Measurements from ENCODE around the gene DIS3L2.
"Not testable (repeated sequence)": the region's sequence is repeated elsewhere in the genome, so short reads cannot be mapped to it uniquely, and the experiment has no call there.

DIS3L2 gene

GRCh38 chr2:232361646-232362045 lies 400.1 kb downstream of the DIS3L2 start:
- no peak overlapping the region for H3K4me3 ChIP-seq (ENCODE audit: low read depth, low read length)
- in situ Hi-C loops (cut with HindIII; ENCODE audit: low sequenced_read_pairs) = no loop called here
- TF ChIP-seq, protein P1, sequence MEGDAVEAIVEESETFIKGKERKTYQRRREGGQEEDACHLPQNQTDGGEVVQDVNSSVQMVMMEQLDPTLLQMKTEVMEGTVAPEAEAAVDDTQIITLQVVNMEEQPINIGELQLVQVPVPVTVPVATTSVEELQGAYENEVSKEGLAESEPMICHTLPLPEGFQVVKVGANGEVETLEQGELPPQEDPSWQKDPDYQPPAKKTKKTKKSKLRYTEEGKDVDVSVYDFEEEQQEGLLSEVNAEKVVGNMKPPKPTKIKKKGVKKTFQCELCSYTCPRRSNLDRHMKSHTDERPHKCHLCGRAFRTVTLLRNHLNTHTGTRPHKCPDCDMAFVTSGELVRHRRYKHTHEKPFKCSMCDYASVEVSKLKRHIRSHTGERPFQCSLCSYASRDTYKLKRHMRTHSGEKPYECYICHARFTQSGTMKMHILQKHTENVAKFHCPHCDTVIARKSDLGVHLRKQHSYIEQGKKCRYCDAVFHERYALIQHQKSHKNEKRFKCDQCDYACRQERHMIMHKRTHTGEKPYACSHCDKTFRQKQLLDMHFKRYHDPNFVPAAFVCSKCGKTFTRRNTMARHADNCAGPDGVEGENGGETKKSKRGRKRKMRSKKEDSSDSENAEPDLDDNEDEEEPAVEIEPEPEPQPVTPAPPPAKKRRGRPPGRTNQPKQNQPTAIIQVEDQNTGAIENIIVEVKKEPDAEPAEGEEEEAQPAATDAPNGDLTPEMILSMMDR (IDR thresholded peaks at IDR 0.05; ENCODE audit: low read depth, low read length) = no peak
- no peak for DNase-seq (ENCODE audit: low read depth, low spot score)

- H3K4me3 ChIP-seq (ENCODE audit: low read depth, low read length) = no peak overlapping the region
- in situ Hi-C loops (cut with HindIII; ENCODE audit: low sequenced_read_pairs) = no loop called here
- TF ChIP-seq, protein P1 (IDR thresholded peaks at IDR 0.05; ENCODE audit: low read depth, low read length) = no peak
- DNase-seq (ENCODE audit: low read depth, low spot score) = no peak
Observed at GRCh38 chr2:232362174-232362900, 400.8 kb downstream of the DIS3L2 start.

DNA sequence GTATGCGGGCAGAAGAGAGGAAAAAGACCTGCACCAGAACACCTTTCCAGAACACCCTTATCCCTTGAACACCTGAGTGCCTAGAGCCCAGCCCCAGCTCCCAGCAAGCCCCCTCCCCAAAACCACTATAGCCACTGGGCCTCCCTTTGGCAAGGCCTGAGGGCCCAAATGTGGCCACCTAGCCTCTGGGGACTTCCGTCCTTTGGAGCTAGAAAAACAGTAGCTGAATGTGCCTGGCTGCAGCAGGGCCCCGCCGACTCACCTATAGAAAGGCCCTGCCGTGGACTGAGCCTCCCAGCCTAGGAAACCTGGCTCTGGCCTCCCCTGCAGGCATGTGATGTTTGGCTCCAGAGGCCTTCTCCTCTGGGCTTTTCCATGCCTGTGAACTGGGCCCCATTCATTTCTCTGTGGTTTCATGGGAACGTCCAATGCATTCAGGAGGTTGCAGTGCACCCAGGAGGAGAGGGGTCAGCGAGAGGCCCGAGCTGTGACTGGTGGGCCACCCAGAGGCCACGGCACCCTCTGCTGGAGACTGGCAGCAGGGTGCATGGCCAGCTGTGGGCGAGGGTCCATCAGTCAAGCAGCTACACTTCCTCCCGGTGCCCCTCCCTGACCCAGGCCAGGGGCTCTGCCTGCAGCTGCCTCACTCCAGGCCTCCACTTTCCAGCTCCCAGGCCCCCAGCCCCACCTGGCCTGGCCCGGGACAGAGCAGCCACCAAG lies 401.7 kb downstream of the DIS3L2 start:
- DNase-seq (ENCODE audit: low read depth, low spot score); in situ Hi-C loops (cut with HindIII; ENCODE audit: low sequenced_read_pairs); H3K4me3 ChIP-seq (ENCODE audit: low read depth, low read length): not testable (repeated sequence)

GRCh38 chr2:232363784-232364615 lies 402.5 kb downstream of the DIS3L2 start:
- peak; percentile 14 for DNase-seq (ENCODE audit: low read depth, low spot score)
- H3K4me3 ChIP-seq (ENCODE audit: low read depth, low read length) = no peak overlapping the region
- TF ChIP-seq, protein P1 (IDR thresholded peaks at IDR 0.05; ENCODE audit: low read depth, low read length) = no peak
- in situ Hi-C loops (cut with HindIII; ENCODE audit: low sequenced_read_pairs) = no loop called here

GRCh38 chr2:232364806-232365594 lies 403.5 kb downstream of the DIS3L2 start:
- DNase-seq (ENCODE audit: low read depth, low spot score); in situ Hi-C loops (cut with HindIII; ENCODE audit: low sequenced_read_pairs): not testable (repeated sequence)

DNA sequence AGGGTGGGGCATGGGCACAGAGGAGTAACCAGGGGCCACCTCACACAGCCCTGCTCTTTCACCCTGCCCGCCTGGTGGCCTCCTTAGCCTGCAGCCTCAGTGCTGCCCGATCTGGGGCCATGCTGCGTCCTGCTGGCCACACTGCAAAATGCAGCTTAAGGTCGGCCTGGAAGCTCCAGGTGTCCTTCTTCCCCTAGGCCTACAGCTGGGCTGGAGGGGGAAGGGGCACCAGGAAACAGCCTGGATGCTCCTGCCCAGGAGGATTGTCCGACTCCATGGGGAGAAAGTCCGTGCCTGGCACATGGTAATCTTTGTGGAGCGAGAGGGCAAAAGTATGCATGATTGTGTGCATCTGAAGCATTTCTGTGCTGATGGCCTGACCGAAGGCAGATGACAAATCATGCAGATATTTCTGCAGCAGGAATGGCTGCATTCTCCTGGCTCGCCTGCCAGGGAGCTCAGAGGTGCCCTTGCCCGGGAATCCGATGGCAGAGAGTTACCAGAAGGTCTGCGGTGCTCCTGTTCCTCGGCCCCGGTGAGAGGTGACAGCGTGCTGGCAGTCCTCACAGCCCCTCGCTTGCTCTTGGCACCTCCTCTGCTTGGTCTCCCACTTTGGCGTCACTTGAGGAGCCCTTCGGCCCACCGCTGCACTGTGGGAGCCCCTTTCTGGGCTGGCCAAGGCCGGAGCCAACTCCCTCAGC lies 404.3 kb downstream of the DIS3L2 start:
- in situ Hi-C loops (cut with HindIII; ENCODE audit: low sequenced_read_pairs) = no loop called here
- TF ChIP-seq, protein P1 (IDR thresholded peaks at IDR 0.05; ENCODE audit: low read depth, low read length) = peak; percentile 62
- peak; percentile 19 for DNase-seq (ENCODE audit: low read depth, low spot score)
- H3K4me3 ChIP-seq (ENCODE audit: low read depth, low read length) = no peak overlapping the region

More at GRCh38 chr2:232364806-232365594, 403.5 kb downstream of the DIS3L2 start:
- not testable (repeated sequence) for H3K4me3 ChIP-seq (ENCODE audit: low read depth, low read length)

DNA sequence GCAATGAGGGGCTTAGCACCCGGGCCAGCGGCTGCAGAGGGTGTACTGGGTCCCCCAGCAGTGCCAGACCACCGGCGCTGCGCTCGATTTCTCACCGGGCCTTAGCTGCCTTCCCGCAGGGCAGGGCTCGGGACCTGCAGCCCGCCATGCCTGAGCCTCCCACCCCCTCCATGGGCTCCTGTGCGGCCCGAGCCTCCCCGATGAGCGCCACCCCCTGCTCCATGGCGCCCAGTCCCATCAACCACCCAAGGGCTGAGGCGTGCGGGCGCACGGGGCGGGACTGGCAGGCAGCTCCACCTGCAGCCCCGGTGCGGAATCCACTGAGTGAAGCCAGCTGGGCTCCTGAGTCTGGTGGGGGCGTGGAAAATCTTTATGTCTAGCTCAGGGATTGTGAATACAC lies 404.9 kb downstream of the DIS3L2 start:
- in situ Hi-C loops (cut with HindIII; ENCODE audit: low sequenced_read_pairs); H3K4me3 ChIP-seq (ENCODE audit: low read depth, low read length); DNase-seq (ENCODE audit: low read depth, low spot score): not testable (repeated sequence)
